ENCODE results near the gene LNX1.

- TF ChIP-seq CTCF (IDR thresholded peaks at IDR 0.05) (no peak), POLR2AphosphoS5 (IDR thresholded peaks at IDR 0.05) (no peak)
These were observed 55.0 kb downstream of the LNX1 start for GRCh38 chr4:53536328-53536727.

Data from esophagus muscularis mucosa (tissue), 3 donors.